GM10248 (cell line): ENCODE results near the gene CPNE4.
"Not testable (repeated sequence)": the region's sequence is repeated elsewhere in the genome, so short reads cannot be mapped to it uniquely, and the experiment has no call there.

Experiments
- CTCF ChIA-PET: fragments of 300-600 bp; sonication (Branson Sonifier 250); formaldehyde crosslinking; extraction: SDS; loops from one replicate; lab custom pipeline; 2021; ENCODE audit warnings: antibody characterized with exemption; lab: Yijun Ruan, JAX
- POLR2A ChIA-PET: fragments of 350-650 bp; sonication (Branson Sonifier 250); formaldehyde crosslinking; extraction: SDS; loops from one replicate; lab custom pipeline; 2020; ENCODE audit warnings: antibody characterized with exemption; lab: Yijun Ruan, JAX
- DNase-seq: peaks from one replicate; pipeline ENCODE4 v3.0.0; 2012; ENCODE audit errors: extremely low spot score
- CTCF ChIP-seq: IDR thresholded peaks from 2 replicates; pipeline ENCODE4 v1.5.1; 2012; ENCODE audit warnings: mild to moderate bottlenecking, low read depth; ENCODE audit errors: extremely low read depth, missing control alignments, control extremely low read depth

The CPNE4 gene

GRCh38 chr3:132071043-132071442, 36.2 kb upstream of the CPNE4 start:
- no peak for TF ChIP-seq CTCF
- ChIA-PET CTCF (no interaction called here), POLR2A (no interaction called here)
- no peak for DNase-seq

DNA sequence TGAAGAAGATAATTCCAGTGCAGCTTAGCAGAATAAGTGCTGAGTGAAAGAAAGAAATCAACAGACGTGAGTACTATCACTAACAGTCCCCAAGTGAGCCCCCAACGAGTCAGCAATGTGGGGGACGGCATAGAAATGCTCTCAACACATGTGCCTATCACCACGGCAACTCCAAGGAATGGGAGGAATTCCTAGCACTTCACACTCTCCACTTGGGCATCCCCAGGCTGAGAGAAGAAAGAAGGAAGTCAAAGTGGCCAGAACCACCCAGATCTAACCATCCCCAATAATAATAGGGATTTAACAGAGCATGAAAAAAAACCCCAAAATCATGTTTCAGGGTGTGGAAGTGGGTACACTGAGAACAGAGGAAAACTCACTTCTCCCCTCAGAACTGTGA, 29.3 kb upstream of the CPNE4 start:
- ChIA-PET CTCF (no interaction called here), POLR2A (no interaction called here)
- TF ChIP-seq CTCF, result no peak
- no peak for DNase-seq

GRCh38 chr3:132062535-132062934, 27.7 kb upstream of the CPNE4 start:
- ChIA-PET CTCF (no interaction called here), POLR2A (no interaction called here)
- DNase-seq, result no peak
- TF ChIP-seq CTCF, result no peak

GRCh38 chr3:132055872-132056271, 21.1 kb upstream of the CPNE4 start:
- CTCF ChIA-PET, result no interaction called here
- no peak for TF ChIP-seq CTCF
- POLR2A ChIA-PET, result no interaction called here
- DNase-seq, result no peak

DNA sequence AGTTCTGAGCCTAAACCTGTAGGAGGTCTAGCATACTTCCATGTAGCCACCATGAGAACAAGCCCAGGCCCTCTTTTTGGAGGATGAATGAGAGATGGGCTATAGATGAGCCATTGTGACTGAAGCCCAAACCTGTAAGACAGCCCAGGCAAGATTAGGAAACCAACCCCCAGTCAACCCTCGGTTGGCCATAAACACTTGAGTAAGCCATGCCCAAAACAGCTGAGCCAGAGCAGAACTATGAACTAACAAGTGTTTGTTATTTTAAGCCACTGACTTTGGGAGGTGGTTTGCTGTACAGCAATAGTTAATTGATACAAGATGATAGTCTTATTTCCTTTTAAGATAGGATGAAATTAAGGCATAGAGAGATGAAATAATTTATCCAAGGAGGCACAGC, 12.4 kb upstream of the CPNE4 start:
- CTCF ChIA-PET, result interaction anchor here (0.8 to 2.0 kb wide), 5 partner anchors 9 to 134 kb away, joined by 3 to 15 read pairs (median 4); partner anchors contain the start of gene CPNE4
- no peak for TF ChIP-seq CTCF
- no peak for DNase-seq
- POLR2A ChIA-PET, result no interaction called here

DNA sequence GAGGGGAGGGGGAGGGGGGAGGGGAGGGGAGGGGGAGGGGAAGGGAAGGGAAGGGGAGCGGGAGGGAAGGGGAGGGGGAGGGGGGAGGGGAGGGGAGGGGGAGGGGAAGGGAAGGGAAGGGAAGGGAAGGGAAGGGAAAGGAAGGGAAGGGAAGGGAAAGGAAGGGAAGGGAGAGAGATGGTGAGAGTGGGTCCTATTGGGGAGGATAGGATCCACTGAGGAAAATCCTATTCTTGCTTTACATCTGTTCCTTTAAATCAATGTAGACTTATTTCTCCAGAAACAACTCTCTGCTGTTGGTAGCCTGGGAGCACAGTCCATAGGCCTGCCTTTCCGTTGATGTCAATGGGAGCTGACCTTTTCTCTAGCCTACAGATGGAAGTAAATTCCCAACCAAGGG, 10.1 kb upstream of the CPNE4 start:
- CTCF ChIA-PET, POLR2A ChIA-PET, DNase-seq: not testable (repeated sequence)

DNA sequence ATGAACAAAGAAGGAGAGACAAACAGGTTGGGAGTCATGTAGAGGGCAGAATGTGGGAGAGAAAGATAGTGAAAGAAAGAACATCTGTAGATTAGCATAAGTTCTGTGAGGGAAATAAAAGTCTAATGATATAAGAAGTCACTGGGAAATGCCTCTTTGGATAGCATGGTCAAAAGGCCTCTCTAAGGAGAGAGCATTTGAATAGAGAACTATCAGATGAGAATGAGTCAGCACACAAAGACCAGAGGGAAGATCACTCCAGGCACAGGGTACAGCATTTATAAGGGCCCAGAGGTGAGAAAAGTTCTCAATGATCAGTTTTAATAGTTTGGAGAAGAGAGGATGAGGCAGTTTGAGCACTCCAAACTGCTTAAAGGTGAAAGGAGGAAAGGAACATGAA, 7.9 kb upstream of the CPNE4 start:
- ChIA-PET POLR2A (no interaction called here), CTCF (interaction anchor here (1.1 kb wide), 1 partner anchor 12 kb away, joined by 3 read pairs; no protein-coding TSS in a partner anchor)
- no peak for TF ChIP-seq CTCF
- no peak for DNase-seq
